CD4-positive, alpha-beta T cell (primary cell): ENCODE results near the gene ME3. TPM values are rescaled to one million over a fixed set of nuclear protein-coding genes. Genes with fewer than 3 reads are reported as not detected.

Experiments
- ATAC-seq: fragments of 200-7000 bp; cut with Tn5 transposase; one replicate; pipeline ENCODE4 v1.10.0; 2022; ENCODE audit warnings: mild to moderate bottlenecking; ENCODE audit not compliant: poor library complexity
- CTCF ChIA-PET: fragments of 350-600 bp; sonication (Branson Sonifier 250); formaldehyde crosslinking; loops from one replicate; lab custom pipeline; 2021; ENCODE audit warnings: antibody characterized with exemption, inconsistent platforms; lab: Charles Lee
- POLR2A ChIA-PET: fragments of 350-600 bp; sonication (Branson Sonifier 250); formaldehyde crosslinking; loops from one replicate; lab custom pipeline; 2021; ENCODE audit warnings: antibody characterized with exemption, inconsistent platforms; lab: Charles Lee
- DNase-seq, 14 experiments: peaks; one replicate each; pipeline ENCODE4 v3.0.0-alpha.2; 2013 to 2020; ENCODE audit warnings: mixed read lengths in 2 of 14
- H3K27ac ChIP-seq, 2 donors: one replicate each; pipeline versions ENCODE4 v1.5.1 to v1.7.0; 2013; ENCODE audit warnings: low read length in 2 of 2, low read depth in 1 of 2, mild to moderate bottlenecking in 1 of 2
- H3K27me3 ChIP-seq, 2 experiments: 1 replicate in 1 of 2; 2 replicates in 1 of 2; pipeline versions ENCODE4 v1.6.1 to v1.7.0; 2013; ENCODE audit warnings: low read length in 2 of 2, control low read depth in 1 of 2, mild to moderate bottlenecking in 1 of 2, moderate library complexity in 1 of 2; ENCODE audit not compliant: insufficient read depth in 2 of 2, control insufficient read depth in 1 of 2
- H3K36me3 ChIP-seq: one replicate; pipeline ENCODE4 v1.6.1; 2013; ENCODE audit warnings: low read length, control low read depth; ENCODE audit not compliant: insufficient read depth
- H3K4me1 ChIP-seq: one replicate; pipeline ENCODE4 v1.6.1; 2013; ENCODE audit warnings: low read length, control low read depth; ENCODE audit not compliant: insufficient read depth
- H3K4me3 ChIP-seq: one replicate; pipeline ENCODE4 v1.5.1; 2013; ENCODE audit warnings: mild to moderate bottlenecking, low read length, moderate library complexity
- H3K9me3 ChIP-seq, 2 experiments: 1 replicate in 1 of 2; 2 replicates in 1 of 2; pipeline versions ENCODE4 v1.6.1 to v1.7.0; 2013; ENCODE audit warnings: low read length in 2 of 2, mild to moderate bottlenecking in 2 of 2, control low read depth in 1 of 2, moderate library complexity in 1 of 2; ENCODE audit not compliant: control insufficient read depth in 1 of 2, insufficient read depth in 1 of 2
- H3K27ac Mint-ChIP-seq: one replicate; pipeline ENCODE4 v1.8.0; 2020; ENCODE audit warnings: mixed read lengths
- H3K27me3 Mint-ChIP-seq: one replicate; pipeline ENCODE4 v1.8.0; 2021; ENCODE audit warnings: mixed read lengths
- H3K36me3 Mint-ChIP-seq: one replicate; pipeline ENCODE4 v1.8.0; 2021; ENCODE audit warnings: low read depth, mixed read lengths
- H3K4me1 Mint-ChIP-seq: one replicate; pipeline ENCODE4 v1.8.0; 2021; ENCODE audit warnings: low read depth, mixed read lengths
- H3K4me3 Mint-ChIP-seq: one replicate; pipeline ENCODE4 v1.8.0; 2020; ENCODE audit warnings: mild to moderate bottlenecking, mixed read lengths
- H3K9me3 Mint-ChIP-seq: one replicate; pipeline ENCODE4 v1.8.0; 2020; ENCODE audit warnings: mixed read lengths
- CTCF ChIP-seq: fragments of 200-600 bp; IDR thresholded peaks from one replicate; pipeline ENCODE4 v1.8.0; 2022; ENCODE audit warnings: antibody characterized with exemption, mild to moderate bottlenecking
- intact Hi-C, 2 experiments: fragments of 100-400 bp; cut with DNase I in 1 of 2; cut with micrococcal nuclease in 1 of 2; formaldehyde crosslinking; loops; one replicate each; pipeline versions ENCODE4 v1.15.1 to v1.9.0; 2023 to 2025; cut with DNase I, micrococcal nuclease
- total RNA-seq, 174 experiments: library from RNA in 2 of 174; stranded (reverse) in 2 of 174; gene quantifications; one replicate each; pipeline ENCODE4 v1.2.3 and lab custom pipeline; 2021 to 2026

ME3 gene
- total RNA-seq, 2 experiments from 2014 or later, result 9.1 to 10.6 TPM

DNA sequence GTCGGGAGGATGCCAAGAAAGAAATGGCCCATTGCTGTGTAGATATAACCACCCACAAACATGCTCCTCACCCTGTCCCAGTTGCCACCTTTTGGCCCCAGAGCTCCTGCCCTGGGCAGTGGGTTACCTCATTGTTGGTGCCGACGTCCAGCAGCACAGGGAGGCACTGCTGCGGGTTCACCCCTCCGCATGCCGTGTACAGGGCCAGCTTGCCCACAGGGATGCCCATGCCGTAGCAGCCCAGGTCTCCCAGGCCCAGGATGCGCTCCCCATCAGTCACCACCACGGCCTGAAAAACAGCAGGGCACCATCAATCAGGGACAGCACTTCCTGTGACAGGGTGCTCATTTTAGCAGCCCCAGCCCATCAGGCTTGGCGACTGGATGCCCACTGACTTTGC is 174.6 kb downstream of the ME3 start:
- intact Hi-C loops, result no loop called here
- H3K27me3 ChIP-seq, result no peaks in the 10 kb centered on the region
- Mint-ChIP-seq H3K4me3 (no peak overlapping the region), H3K27me3 (no peaks in the 10 kb centered on the region), H3K36me3 (no peaks in the 10 kb centered on the region), H3K27ac (no peak overlapping the region), H3K4me1 (no peaks in the 10 kb centered on the region), H3K9me3 (no peaks in the 10 kb centered on the region)
- no peaks in the 10 kb centered on the region for H3K36me3 ChIP-seq
- no peak for DNase-seq
- CTCF ChIA-PET, result no interaction called here
- no peak for TF ChIP-seq CTCF
- no peaks in the 10 kb centered on the region for H3K4me1 ChIP-seq
- no peak overlapping the region for H3K27ac ChIP-seq
- no peak for ATAC-seq
- H3K9me3 ChIP-seq, result no peaks in the 10 kb centered on the region
- no peak overlapping the region for H3K4me3 ChIP-seq
- POLR2A ChIA-PET, result no interaction called here

DNA sequence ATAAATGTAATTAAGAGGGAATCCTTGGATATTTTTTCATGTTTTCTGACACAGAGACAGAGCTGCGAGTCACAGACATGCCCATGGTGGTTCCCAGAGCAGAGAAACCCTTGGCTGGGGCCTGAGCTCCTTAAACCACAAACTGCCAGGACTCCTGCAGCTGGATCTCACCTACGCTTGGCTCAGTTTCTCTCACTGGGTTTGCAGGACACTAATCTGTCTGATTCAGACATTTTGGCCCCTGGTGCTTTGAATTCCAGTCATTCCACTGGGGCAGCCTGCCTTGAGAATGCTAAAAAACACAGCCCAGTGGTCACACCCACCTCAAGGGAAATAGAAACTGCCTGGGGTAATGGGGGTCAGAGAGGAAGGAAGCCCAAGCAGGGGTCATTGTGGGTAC is 175.1 kb downstream of the ME3 start:
- ChIA-PET CTCF (no interaction called here), POLR2A (no interaction called here)
- H3K27ac Mint-ChIP-seq, result no peak overlapping the region

DNA sequence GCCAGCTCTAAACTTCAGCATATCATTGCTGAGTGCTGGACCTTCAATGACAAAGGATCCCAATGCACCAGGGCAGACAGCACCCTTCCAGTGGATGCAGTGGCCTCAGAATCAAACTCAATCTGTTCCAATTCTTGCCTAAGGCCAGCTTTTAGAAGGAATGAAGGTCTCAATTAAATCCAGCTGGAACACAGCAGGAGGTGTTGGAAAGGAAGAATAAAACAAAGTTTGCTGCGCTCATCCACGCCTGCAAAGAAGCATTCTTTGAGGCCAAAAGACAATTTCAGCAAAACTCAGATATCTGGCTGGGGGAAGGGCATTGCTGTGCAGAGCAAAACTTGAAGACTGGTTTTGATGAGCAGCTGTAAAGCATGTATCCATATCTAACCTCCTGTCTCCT is 177.1 kb downstream of the ME3 start:
- Mint-ChIP-seq H3K4me1 (no peaks in the 10 kb centered on the region), H3K9me3 (no peaks in the 10 kb centered on the region), H3K4me3 (no peak overlapping the region), H3K36me3 (no peaks in the 10 kb centered on the region), H3K27ac (no peak overlapping the region), H3K27me3 (no peaks in the 10 kb centered on the region)
- ChIA-PET POLR2A (no interaction called here), CTCF (no interaction called here)
- no peak for ATAC-seq
- no peaks in the 10 kb centered on the region for H3K4me1 ChIP-seq
- intact Hi-C loops, result no loop called here
- no peak overlapping the region for H3K27ac ChIP-seq
- TF ChIP-seq CTCF, result no peak
- H3K4me3 ChIP-seq, result no peak overlapping the region
- H3K9me3 ChIP-seq, result no peaks in the 10 kb centered on the region
- H3K36me3 ChIP-seq, result no peaks in the 10 kb centered on the region
- DNase-seq, result no peak
- H3K27me3 ChIP-seq, result no peaks in the 10 kb centered on the region

More for the DNA sequence above, 175.1 kb downstream of the ME3 start:
- Histone ChIP-seq H3K36me3 (no peaks in the 10 kb centered on the region), H3K27me3 (no peaks in the 10 kb centered on the region), H3K27ac (no peak overlapping the region), H3K4me3 (no peak overlapping the region), H3K9me3 (no peaks in the 10 kb centered on the region), H3K4me1 (no peaks in the 10 kb centered on the region)
- ATAC-seq (no peak), DNase-seq (no peak)
- H3K4me3 Mint-ChIP-seq, result no peak overlapping the region
- no peaks in the 10 kb centered on the region for H3K27me3 Mint-ChIP-seq
- intact Hi-C loops, result no loop called here
- no peaks in the 10 kb centered on the region for H3K36me3 Mint-ChIP-seq
- no peak for TF ChIP-seq CTCF
- H3K4me1 Mint-ChIP-seq, result no peaks in the 10 kb centered on the region
- no peaks in the 10 kb centered on the region for H3K9me3 Mint-ChIP-seq
